Nephron progenitor cell (in vitro differentiated cells): ENCODE data around the gene LAMB1.
A peak's percentile ranks its signal among the peaks of the same experiment; 100 is the strongest.
"Not testable (repeated sequence)": the region's sequence is repeated elsewhere in the genome, so short reads cannot be mapped to it uniquely, and the experiment has no call there.

Experiments used
- DNase-seq: peaks from one replicate; pipeline ENCODE4 v3.0.0; 2021
- H3K27ac Mint-ChIP-seq: 2 replicates; pipeline ENCODE4 v1.8.0; 2021; ENCODE audit warnings: mild to moderate bottlenecking, moderate library complexity, mixed read lengths
- H3K27me3 Mint-ChIP-seq: 2 replicates; pipeline ENCODE4 v1.8.0; 2021; ENCODE audit warnings: mild to moderate bottlenecking, low read depth, mixed read lengths; ENCODE audit not compliant: poor library complexity
- H3K36me3 Mint-ChIP-seq: 2 replicates; pipeline ENCODE4 v1.8.0; 2021; ENCODE audit warnings: low read depth, mixed read lengths
- H3K4me1 Mint-ChIP-seq: 2 replicates; pipeline ENCODE4 v1.8.0; 2021; ENCODE audit warnings: mixed read lengths
- H3K4me3 Mint-ChIP-seq: 2 replicates; pipeline ENCODE4 v1.8.0; 2021; ENCODE audit warnings: mild to moderate bottlenecking, moderate library complexity, mixed read lengths
- H3K9me3 Mint-ChIP-seq: 2 replicates; pipeline ENCODE4 v1.8.0; 2021; ENCODE audit warnings: mild to moderate bottlenecking, moderate library complexity, mixed read lengths
- CTCF ChIP-seq: fragments of 200-600 bp; sonication (generic); IDR thresholded peaks from 2 replicates; pipeline ENCODE4 v1.5.0; 2021; ENCODE audit warnings: antibody characterized with exemption

LAMB1 gene

GRCh38 chr7:107957436-107957835, 45.5 kb downstream of the LAMB1 start:
- H3K4me1 Mint-ChIP-seq, result peaks cover 15% of the 10 kb centered on the region
- H3K27me3 Mint-ChIP-seq, result peaks cover 2% of the 10 kb centered on the region
- H3K27ac Mint-ChIP-seq, result no peak overlapping the region
- TF ChIP-seq CTCF, result no peak
- no peak for DNase-seq
- no peak overlapping the region for H3K4me3 Mint-ChIP-seq
- H3K36me3 Mint-ChIP-seq, result peaks cover 77% of the 10 kb centered on the region
- H3K9me3 Mint-ChIP-seq, result no peaks in the 10 kb centered on the region

GRCh38 chr7:107956950-107957349, 46.0 kb downstream of the LAMB1 start:
- H3K4me3 Mint-ChIP-seq, H3K27me3 Mint-ChIP-seq, DNase-seq, H3K27ac Mint-ChIP-seq, H3K9me3 Mint-ChIP-seq: not testable (repeated sequence)
- Mint-ChIP-seq H3K36me3 (peaks cover 76% of the 10 kb centered on the region), H3K4me1 (peaks cover 15% of the 10 kb centered on the region)

GRCh38 chr7:107955394-107955793, 47.6 kb downstream of the LAMB1 start:
- Mint-ChIP-seq H3K4me3 (no peak overlapping the region), H3K27me3 (no peaks in the 10 kb centered on the region), H3K27ac (no peak overlapping the region), H3K36me3 (peaks cover 76% of the 10 kb centered on the region), H3K4me1 (peaks cover 15% of the 10 kb centered on the region), H3K9me3 (no peaks in the 10 kb centered on the region)
- no peak for DNase-seq
- no peak for TF ChIP-seq CTCF

- TF ChIP-seq CTCF, result no peak
- no peak overlapping the region for H3K4me3 Mint-ChIP-seq
- DNase-seq, result no peak
- H3K27me3 Mint-ChIP-seq, result no peaks in the 10 kb centered on the region
- peak overlapping the region; percentile 65 for H3K27ac Mint-ChIP-seq
- H3K9me3 Mint-ChIP-seq, result no peaks in the 10 kb centered on the region
- peaks cover 23% of the 10 kb centered on the region for H3K4me1 Mint-ChIP-seq
- peaks cover 78% of the 10 kb centered on the region for H3K36me3 Mint-ChIP-seq
Measured at GRCh38 chr7:107953924-107954303, 49.0 kb downstream of the LAMB1 start.

GRCh38 chr7:107953265-107953923, 49.6 kb downstream of the LAMB1 start:
- Mint-ChIP-seq H3K4me1 (peaks cover 24% of the 10 kb centered on the region), H3K27ac (peak overlapping the region; percentile 65)
- no peak for DNase-seq

GRCh38 chr7:107951896-107952295, 51.1 kb downstream of the LAMB1 start:
- no peak overlapping the region for H3K4me3 Mint-ChIP-seq
- H3K9me3 Mint-ChIP-seq, result no peaks in the 10 kb centered on the region
- TF ChIP-seq CTCF, result no peak
- peak overlapping the region; percentile 45 for H3K27ac Mint-ChIP-seq
- peaks cover 24% of the 10 kb centered on the region for H3K4me1 Mint-ChIP-seq
- DNase-seq, result no peak
- H3K36me3 Mint-ChIP-seq, result peaks cover 82% of the 10 kb centered on the region
- no peaks in the 10 kb centered on the region for H3K27me3 Mint-ChIP-seq

More at GRCh38 chr7:107953265-107953923, 49.6 kb downstream of the LAMB1 start:
- TF ChIP-seq CTCF, result no peak
- H3K36me3 Mint-ChIP-seq, result peaks cover 78% of the 10 kb centered on the region
- H3K4me3 Mint-ChIP-seq, result no peak overlapping the region
- no peaks in the 10 kb centered on the region for H3K9me3 Mint-ChIP-seq
- no peaks in the 10 kb centered on the region for H3K27me3 Mint-ChIP-seq
